ENCODE results near the gene IL31.

GRCh38 chr12:122126342-122126635 lies 47.7 kb downstream of the IL31 start:
- TF ChIP-seq CTCF (IDR thresholded peaks at IDR 0.05; ENCODE audit: low read depth, low read length, missing input control) (no peak), RXRA (IDR thresholded peaks at IDR 0.05) (no peak), MAX (IDR thresholded peaks at IDR 0.05) (no peak), RAD21 (IDR thresholded peaks at IDR 0.05) (no peak), REST (IDR thresholded peaks at IDR 0.05) (no peak), SP1 (IDR thresholded peaks at IDR 0.05) (no peak), GABPA (IDR thresholded peaks at IDR 0.05 in 1 of 2, conservative IDR thresholded peaks at IDR 0.05 in 1 of 2) (no peak), ATF3 (IDR thresholded peaks at IDR 0.05) (no peak)

All from liver (tissue), 3 donors.